ENCODE results near the gene ATXN10. TPM values are rescaled to one million over a fixed set of nuclear protein-coding genes. Genes with fewer than 3 reads are reported as not detected.

The ATXN10 gene
- total and polyA plus RNA-seq, 2 of the 13 experiments (the other 11 are each of a cell fraction or from before 2014, with no cell fraction given): 60.1 to 194 TPM

- TF ChIP-seq ZHX1 (CRISPR knock-in tag; IDR thresholded peaks at IDR 0.05; ENCODE audit: low read depth): no peak
- TF ChIP-seq BRCA1 (CRISPR knock-in tag; IDR thresholded peaks at IDR 0.05): no peak
- no peak for TF ChIP-seq ZNF225 (CRISPR knock-in tag; IDR thresholded peaks at IDR 0.05)
- TF ChIP-seq ZNF296 (CRISPR knock-in tag; conservative IDR thresholded peaks at IDR 0.05): no peak
- TF ChIP-seq TEAD3 (CRISPR knock-in tag; optimal IDR thresholded peaks at IDR 0.05; ENCODE audit: borderline replicate concordance): no peak
- TF ChIP-seq HDAC6 (IDR thresholded peaks at IDR 0.05; ENCODE audit: low read depth, low read length): no peak
- no peak for TF ChIP-seq POGZ (CRISPR knock-in tag; IDR thresholded peaks at IDR 0.05)
- no peak for TF ChIP-seq RELA (CRISPR knock-in tag; IDR thresholded peaks at IDR 0.05)
These were observed 196.4 kb downstream of the ATXN10 start (continued) for GRCh38 chr22:45867906-45868555.

GRCh38 chr22:45868571-45869339 lies 197.1 kb downstream of the ATXN10 start:
- CTCF ChIA-PET (ENCODE audit: low intra/inter-chr PET ratio, low total read pairs): no interaction called here
- TF ChIP-seq ZMYM4 (CRISPR knock-in tag; IDR thresholded peaks at IDR 0.05): no peak
- TF ChIP-seq, protein P1, sequence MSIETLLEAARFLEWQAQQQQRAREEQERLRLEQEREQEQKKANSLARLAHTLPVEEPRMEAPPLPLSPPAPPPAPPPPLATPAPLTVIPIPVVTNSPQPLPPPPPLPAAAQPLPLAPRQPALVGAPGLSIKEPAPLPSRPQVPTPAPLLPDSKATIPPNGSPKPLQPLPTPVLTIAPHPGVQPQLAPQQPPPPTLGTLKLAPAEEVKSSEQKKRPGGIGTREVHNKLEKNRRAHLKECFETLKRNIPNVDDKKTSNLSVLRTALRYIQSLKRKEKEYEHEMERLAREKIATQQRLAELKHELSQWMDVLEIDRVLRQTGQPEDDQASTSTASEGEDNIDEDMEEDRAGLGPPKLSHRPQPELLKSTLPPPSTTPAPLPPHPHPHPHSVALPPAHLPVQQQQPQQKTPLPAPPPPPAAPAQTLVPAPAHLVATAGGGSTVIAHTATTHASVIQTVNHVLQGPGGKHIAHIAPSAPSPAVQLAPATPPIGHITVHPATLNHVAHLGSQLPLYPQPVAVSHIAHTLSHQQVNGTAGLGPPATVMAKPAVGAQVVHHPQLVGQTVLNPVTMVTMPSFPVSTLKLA (IDR thresholded peaks at IDR 0.05): 0 out of 2 replicates have a peak, but pooled peaks have one; percentile 27
- no peak for TF ChIP-seq ZNF331 (CRISPR knock-in tag; IDR thresholded peaks at IDR 0.05)
- H3K36me3 ChIP-seq (replicated peaks in 1 of 2; ENCODE audit: control insufficient read depth in 1 of 2, insufficient read depth in 2 of 2, low read length in 2 of 2): no peaks in the 10 kb centered on the region
- H3K27me3 ChIP-seq (ENCODE audit: control insufficient read depth in 1 of 2, insufficient read depth in 2 of 2, low read length in 2 of 2): peaks cover 1 to 23% of the 10 kb centered on the region in 2 experiments; a peak in 3 of 5 replicates
- H3K27ac ChIP-seq (ENCODE audit: extremely low read length, insufficient read depth, low read length): no peak overlapping the region
- H4K20me1 ChIP-seq (ENCODE audit: insufficient read depth, low read length): peaks cover 5% of the 10 kb centered on the region; the same call in 1 of the 2 replicates
- H3K4me1 ChIP-seq (ENCODE audit: insufficient read depth, low read length): no peaks in the 10 kb centered on the region
- 75% methylated on average over 12 of the region's 18 CpGs for WGBS (ENCODE audit: low lambda C conversion rate)
- H3K9me3 ChIP-seq (ENCODE audit: low read length): no peaks in the 10 kb centered on the region
- H3K9ac ChIP-seq (ENCODE audit: insufficient read depth, low read depth, low read length): no peak overlapping the region
- no peak overlapping the region for H3K4me3 ChIP-seq (replicated peaks in 1 of 3; ENCODE audit: insufficient read depth in 1 of 3, low read depth in 2 of 3, low read length in 3 of 3)
- no peak overlapping the region for H2AFZ ChIP-seq (ENCODE audit: low read length)
- BruUV-seq (replicated peaks): no TSS peak
- FAIRE-seq (no peak), ATAC-seq (no peak), DNase-seq (ENCODE audit: low spot score) (no peak)
- intact Hi-C loops (cut with micrococcal nuclease; ENCODE audit: unreplicated experiment): loop anchor here (10.0 kb wide), 1 partner anchor 224 kb away; no protein-coding TSS in a partner anchor
- no peaks in the 10 kb centered on the region for H3K79me2 ChIP-seq (ENCODE audit: insufficient read depth, low read length)
- POLR2A ChIA-PET: no interaction called here
- no peak overlapping the region for H3K4me2 ChIP-seq (ENCODE audit: low read depth, low read length)
- in situ Hi-C loops (cut with HindIII; ENCODE audit: extremely low pct_ligation_motif_present, low pct_unique_long_range_greater_than_20kb): loop anchor here (5.0 kb wide), 1 partner anchor 291 kb away; no protein-coding TSS in a partner anchor

All from HepG2 (cell line).